WERI-Rb-1 (cell line): Measurements from ENCODE around the gene GNAI2.
"Not testable (repeated sequence)": the region's sequence is repeated elsewhere in the genome, so short reads cannot be mapped to it uniquely, and the experiment has no call there.

Experiments used
- DNase-seq: peaks from one replicate; pipeline ENCODE4 v3.0.0-alpha.2; 2020
- H3K27ac ChIP-seq: fragments of 250-450 bp; sonication (Bioruptor Pico); 2 replicates; pipeline ENCODE4 v1.5.1; 2020; ENCODE audit warnings: mild to moderate bottlenecking, moderate library complexity
- H3K27me3 ChIP-seq: fragments of 250-450 bp; sonication (Bioruptor Pico); 2 replicates; pipeline ENCODE4 v1.5.1; 2021; ENCODE audit warnings: mild to moderate bottlenecking, low read depth, moderate library complexity; ENCODE audit not compliant: insufficient read depth, severe bottlenecking
- H3K36me3 ChIP-seq: fragments of 250-450 bp; sonication (Bioruptor Pico); 2 replicates; pipeline ENCODE4 v1.5.1; 2020; ENCODE audit warnings: mild to moderate bottlenecking, moderate library complexity
- H3K4me3 ChIP-seq: 2 replicates; pipeline ENCODE4 v1.5.1; 2011; ENCODE audit warnings: low read depth, mild to moderate bottlenecking, control low read depth, low read length
- H3K9me3 ChIP-seq: fragments of 250-450 bp; sonication (Bioruptor Pico); 2 replicates; pipeline ENCODE4 v1.5.1; 2021; ENCODE audit warnings: mild to moderate bottlenecking, moderate library complexity; ENCODE audit not compliant: severe bottlenecking
- TF ChIP-seq, protein P1 (sequence below): IDR thresholded peaks from 2 replicates; pipeline ENCODE4 v1.5.1; 2011; ENCODE audit warnings: low read depth, mild to moderate bottlenecking, control low read depth, inconsistent platforms, low read length

The GNAI2 gene

GRCh38 chr3:50224639-50225038 lies 11.4 kb upstream of the GNAI2 start:
- no peaks in the 10 kb centered on the region for H3K27me3 ChIP-seq
- H3K9me3 ChIP-seq, result no peaks in the 10 kb centered on the region
- no peak overlapping the region for H3K4me3 ChIP-seq
- no peak overlapping the region for H3K27ac ChIP-seq
- H3K36me3 ChIP-seq, result peaks cover under 1% of the 10 kb centered on the region
- TF ChIP-seq, protein P1, sequence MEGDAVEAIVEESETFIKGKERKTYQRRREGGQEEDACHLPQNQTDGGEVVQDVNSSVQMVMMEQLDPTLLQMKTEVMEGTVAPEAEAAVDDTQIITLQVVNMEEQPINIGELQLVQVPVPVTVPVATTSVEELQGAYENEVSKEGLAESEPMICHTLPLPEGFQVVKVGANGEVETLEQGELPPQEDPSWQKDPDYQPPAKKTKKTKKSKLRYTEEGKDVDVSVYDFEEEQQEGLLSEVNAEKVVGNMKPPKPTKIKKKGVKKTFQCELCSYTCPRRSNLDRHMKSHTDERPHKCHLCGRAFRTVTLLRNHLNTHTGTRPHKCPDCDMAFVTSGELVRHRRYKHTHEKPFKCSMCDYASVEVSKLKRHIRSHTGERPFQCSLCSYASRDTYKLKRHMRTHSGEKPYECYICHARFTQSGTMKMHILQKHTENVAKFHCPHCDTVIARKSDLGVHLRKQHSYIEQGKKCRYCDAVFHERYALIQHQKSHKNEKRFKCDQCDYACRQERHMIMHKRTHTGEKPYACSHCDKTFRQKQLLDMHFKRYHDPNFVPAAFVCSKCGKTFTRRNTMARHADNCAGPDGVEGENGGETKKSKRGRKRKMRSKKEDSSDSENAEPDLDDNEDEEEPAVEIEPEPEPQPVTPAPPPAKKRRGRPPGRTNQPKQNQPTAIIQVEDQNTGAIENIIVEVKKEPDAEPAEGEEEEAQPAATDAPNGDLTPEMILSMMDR, result no peak
- no peak for DNase-seq

DNA sequence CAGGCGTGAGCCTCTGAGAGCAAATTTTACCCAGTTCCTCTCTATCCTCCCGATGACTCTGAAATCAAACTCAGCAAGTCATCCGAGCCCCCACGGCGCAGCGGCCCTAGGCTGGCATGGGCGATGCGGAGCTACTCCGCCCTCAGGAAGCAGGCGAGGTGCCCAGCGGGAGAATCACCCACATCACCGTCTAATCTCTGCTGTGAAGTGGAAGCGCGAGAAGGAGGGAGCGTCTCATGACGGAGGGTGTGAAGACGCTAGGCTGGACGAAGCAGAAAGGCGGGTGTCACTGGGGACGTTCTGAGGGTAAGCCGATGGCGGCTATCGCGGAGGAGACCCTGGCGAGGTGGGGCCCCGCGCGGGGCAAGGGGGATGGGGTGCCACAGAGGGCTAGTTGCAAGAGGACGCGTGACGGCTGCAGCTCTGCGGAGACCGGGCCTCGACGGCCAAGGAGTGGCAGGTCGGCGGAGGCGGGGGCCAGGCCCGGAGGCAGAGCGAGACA lies 9.1 kb upstream of the GNAI2 start:
- H3K27ac ChIP-seq, result peak overlapping the region; percentile 48

DNA sequence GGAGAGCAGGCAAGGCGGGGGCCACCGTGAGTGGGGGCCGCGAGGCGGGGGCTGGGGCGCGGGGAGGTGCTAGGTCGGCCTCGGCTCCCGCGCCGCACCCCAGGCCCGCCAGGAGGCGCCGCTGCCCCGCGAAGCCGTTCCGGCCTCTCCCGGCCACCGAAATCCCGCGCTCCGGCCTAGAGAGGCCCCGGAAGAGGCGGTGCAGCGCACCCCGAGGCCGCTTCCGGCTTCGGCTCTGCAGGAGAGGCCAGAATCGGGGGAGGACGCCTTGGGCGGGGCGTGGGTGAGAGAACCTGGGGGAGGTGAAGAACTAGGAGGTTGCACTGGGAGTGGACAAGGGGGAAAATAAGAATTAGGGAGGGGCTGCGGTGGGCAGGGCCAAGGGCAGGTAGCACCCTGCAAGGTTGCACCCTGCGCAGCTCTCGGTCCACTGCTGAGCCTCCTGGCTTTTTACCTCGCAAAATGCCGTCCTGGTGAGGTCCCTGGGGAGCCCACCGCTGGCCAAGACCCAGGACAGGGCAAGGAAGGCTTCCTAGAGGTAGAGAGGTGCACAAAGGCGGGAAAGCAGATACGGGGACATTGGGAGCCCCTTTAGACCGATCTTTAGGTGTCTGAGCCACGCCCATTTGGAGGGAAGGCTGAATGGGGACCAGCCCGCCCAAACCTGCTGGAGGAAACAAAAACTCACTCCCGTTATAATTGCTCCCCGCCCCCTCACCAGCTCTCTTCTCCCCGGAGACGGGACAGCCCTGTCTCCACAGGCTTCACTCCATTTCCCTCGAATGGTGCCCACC lies 8.4 kb upstream of the GNAI2 start:
- H3K4me3 ChIP-seq, result peak overlapping the region; percentile 75
- no peaks in the 10 kb centered on the region for H3K27me3 ChIP-seq
- H3K9me3 ChIP-seq, result no peaks in the 10 kb centered on the region
- TF ChIP-seq, protein P1, result peak; percentile 88
- DNase-seq, result peak; percentile 96
- peak overlapping the region; percentile 84 for H3K27ac ChIP-seq
- H3K36me3 ChIP-seq, result no peaks in the 10 kb centered on the region

More for the DNA sequence above, 9.1 kb upstream of the GNAI2 start:
- TF ChIP-seq, protein P1, result no peak
- Histone ChIP-seq H3K4me3 (peak overlapping the region; percentile 57), H3K9me3 (no peaks in the 10 kb centered on the region), H3K36me3 (no peaks in the 10 kb centered on the region), H3K27me3 (no peaks in the 10 kb centered on the region)
- DNase-seq, result no peak

DNA sequence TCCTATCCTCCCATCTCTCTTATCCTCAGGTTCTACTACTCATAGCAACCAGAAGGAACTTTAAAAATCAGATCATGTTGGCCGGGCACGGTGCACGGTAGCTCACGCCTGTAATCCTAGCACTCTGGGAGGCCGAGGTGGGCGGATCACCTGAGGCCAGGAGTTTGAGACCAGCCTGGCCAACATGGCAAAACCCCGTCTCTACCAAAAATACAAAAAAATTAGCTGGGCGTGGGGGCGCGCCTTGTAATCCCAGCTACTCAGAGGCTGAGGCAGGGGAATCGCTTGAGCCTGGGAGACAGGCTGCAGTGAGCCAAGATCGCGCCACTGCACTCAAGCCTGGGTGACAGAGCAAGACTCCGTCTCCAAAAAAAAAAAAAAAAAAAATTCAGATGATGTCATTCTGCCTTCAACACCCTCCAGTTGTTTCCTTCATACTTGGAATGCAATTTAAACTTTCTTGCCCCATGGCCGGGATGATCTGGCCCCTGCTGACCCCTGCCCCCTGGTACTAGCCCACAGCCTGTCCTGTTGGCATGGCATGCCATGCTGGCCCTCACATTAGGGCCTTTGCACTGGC lies 7.7 kb upstream of the GNAI2 start:
- Histone ChIP-seq H3K27ac (peak overlapping the region; percentile 84), H3K4me3 (peak overlapping the region; percentile 75)
- not testable (repeated sequence) for H3K36me3 ChIP-seq, H3K27me3 ChIP-seq, DNase-seq, H3K9me3 ChIP-seq

DNA sequence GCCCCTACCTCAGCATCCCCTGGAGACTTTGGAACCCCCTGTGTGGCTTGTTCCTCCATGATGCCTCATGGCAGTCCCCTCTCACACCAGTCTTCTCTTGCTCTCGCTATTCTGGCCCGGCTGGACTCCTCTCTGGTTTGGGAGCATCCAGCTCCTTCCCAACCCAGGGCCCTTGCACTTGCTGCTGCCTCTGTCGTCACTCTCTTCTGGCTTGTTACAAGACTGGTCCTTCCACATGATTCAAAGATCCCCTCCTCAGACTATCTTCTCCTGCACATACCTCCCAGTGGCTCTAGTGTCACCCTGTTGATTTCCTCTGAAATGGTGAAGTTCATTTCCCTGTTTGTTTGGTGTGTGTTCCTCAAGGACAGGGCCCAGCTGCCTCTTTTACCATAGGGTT lies 6.5 kb upstream of the GNAI2 start:
- Histone ChIP-seq H3K9me3 (no peaks in the 10 kb centered on the region), H3K4me3 (no peak overlapping the region), H3K27me3 (no peaks in the 10 kb centered on the region), H3K27ac (no peak overlapping the region), H3K36me3 (no peaks in the 10 kb centered on the region)
- no peak for DNase-seq
- TF ChIP-seq, protein P1, result no peak

DNA sequence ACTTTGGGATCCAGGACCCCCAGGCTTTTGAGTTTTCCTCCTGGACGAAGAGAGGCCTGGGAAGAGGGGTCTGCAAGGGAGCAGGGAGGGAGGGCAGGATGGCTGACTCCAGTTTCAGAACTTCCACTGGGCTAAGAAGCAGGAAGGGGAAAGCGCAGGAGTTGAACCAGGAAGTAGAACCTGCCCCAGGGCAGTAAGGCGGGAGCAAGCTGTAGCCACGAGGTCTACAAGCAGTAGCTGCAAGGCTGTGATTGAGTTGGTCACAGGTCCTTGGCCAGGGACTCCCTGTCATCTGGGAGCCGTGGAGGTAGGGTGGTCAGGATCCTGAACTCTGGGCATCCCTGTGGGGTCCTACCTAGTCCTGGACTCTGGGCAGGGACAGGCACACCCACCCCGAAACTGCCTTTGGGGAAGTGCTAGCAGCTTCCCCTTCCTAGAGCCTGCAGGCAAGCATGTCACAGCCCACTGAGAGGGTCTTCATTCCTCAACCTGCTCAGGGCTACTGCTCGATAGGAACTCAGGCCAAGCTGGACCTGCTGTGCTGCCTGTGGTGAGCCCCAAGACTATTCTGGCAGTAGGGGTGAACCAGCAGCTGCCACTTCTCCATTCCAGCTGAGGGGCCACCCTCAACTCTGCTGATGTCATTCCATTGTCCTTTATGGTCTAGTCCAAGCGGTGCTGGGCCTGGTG lies 5.8 kb upstream of the GNAI2 start:
- H3K27me3 ChIP-seq, result no peaks in the 10 kb centered on the region
- H3K4me3 ChIP-seq, result no peak overlapping the region
- TF ChIP-seq, protein P1, result no peak
- no peak for DNase-seq
- no peaks in the 10 kb centered on the region for H3K9me3 ChIP-seq
- no peaks in the 10 kb centered on the region for H3K36me3 ChIP-seq
- no peak overlapping the region for H3K27ac ChIP-seq
